Measurements from ENCODE around the gene SFR1. TPM values are rescaled to one million over a fixed set of nuclear protein-coding genes. Genes with fewer than 3 reads are reported as not detected.

SFR1 gene
- total and polyA plus RNA-seq, 7 donors: 3.5 to 9.6 (median 4.1) TPM

DNA sequence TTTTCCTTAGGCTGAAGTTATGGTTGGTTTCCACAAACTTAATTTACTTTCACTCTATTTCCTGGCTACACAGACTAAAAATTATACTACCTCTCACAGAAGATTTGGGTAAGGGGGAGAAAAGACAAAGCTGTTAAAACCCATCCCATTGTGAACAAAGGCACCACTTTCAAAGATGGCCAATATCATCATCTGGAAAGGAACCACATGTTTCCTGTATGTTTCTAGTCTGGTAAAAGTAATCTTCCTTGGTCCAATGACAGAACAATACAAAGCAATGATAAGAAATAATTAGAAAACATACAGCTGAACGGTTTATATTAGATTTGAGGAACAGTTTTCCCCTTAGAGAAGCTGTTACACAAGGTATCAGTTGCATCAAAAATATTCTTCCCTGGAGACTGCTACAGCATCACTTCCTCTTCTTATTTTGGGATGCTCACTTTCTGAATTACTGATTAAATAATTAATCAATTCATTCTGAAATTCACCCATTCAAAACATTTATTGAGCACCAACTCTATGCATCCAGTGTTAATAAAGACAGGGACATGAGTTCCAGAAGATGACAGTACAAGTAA, 8.5 kb upstream of the SFR1 start:
- Histone ChIP-seq H3K27me3 (ENCODE audit: insufficient read depth in 3 of 3, low read length in 2 of 3) (no peaks in the 10 kb centered on the region), H3K36me3 (ENCODE audit: insufficient read depth in 1 of 2, low read depth in 1 of 2) (no peaks in the 10 kb centered on the region), H3K4me1 (no peaks in the 10 kb centered on the region), H3K27ac (no peak overlapping the region), H3K4me3 (no peak overlapping the region), H3K9me3 (no peaks in the 10 kb centered on the region)
- intact Hi-C loops (cut with DNase I): no loop called here
- no peak for ATAC-seq
- 51 to 63% (median 62%) methylated on average over 1 of the region's 1 CpG for WGBS, 3 donors
- TF ChIP-seq, protein P1, sequence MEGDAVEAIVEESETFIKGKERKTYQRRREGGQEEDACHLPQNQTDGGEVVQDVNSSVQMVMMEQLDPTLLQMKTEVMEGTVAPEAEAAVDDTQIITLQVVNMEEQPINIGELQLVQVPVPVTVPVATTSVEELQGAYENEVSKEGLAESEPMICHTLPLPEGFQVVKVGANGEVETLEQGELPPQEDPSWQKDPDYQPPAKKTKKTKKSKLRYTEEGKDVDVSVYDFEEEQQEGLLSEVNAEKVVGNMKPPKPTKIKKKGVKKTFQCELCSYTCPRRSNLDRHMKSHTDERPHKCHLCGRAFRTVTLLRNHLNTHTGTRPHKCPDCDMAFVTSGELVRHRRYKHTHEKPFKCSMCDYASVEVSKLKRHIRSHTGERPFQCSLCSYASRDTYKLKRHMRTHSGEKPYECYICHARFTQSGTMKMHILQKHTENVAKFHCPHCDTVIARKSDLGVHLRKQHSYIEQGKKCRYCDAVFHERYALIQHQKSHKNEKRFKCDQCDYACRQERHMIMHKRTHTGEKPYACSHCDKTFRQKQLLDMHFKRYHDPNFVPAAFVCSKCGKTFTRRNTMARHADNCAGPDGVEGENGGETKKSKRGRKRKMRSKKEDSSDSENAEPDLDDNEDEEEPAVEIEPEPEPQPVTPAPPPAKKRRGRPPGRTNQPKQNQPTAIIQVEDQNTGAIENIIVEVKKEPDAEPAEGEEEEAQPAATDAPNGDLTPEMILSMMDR (IDR thresholded peaks at IDR 0.05): no peak
- DNase-seq: no peak

DNA sequence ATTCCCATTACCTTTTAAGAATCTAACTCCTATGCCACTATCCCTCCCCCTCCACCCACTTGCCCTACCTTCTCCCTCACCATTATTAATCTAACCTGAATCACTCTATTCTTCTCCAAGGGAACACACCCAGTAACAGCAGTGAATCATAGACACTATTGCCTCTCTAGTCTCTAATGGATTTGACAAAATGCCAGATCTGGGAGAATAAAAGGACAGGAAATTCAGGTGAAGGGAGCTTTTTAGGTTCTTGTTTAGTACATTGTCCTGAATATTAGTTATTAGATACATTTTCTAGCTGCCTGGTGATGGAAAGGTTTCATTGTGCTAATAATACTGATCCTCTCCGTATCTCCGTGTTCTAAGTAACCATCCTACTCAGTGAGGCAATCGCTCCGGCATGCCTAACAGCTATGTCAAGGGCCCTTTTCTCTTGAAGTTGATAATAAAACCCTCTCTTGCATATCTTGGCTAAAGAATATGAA, 4.1 kb upstream of the SFR1 start:
- intact Hi-C loops (cut with DNase I): loop anchor here in 1 of 2 donors (5.0 kb wide), 1 partner anchor 226 kb away; no protein-coding TSS in a partner anchor
- H3K9me3 ChIP-seq: no peaks in the 10 kb centered on the region
- ATAC-seq: no peak

DNA sequence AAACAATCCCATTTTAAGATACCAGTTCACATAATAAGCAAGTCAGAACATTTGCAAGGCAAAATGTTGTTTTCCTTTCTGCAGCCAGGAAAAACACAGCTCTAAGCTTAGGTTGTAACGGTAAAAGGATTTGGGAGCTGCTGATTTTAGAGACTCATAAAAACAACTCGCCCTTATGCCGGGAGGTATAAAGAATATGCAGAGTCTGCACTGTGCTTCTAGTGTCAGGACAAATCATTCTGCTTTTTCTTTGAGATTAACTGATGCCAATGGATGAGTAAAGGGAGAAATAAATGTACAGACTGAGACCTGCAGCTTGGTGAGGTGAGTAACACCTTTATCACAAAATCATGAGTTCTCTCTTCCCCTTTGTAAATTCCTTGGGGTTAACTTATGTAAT, 2.0 kb upstream of the SFR1 start:
- H3K9me3 ChIP-seq: no peaks in the 10 kb centered on the region
- WGBS, 3 donors: 65 to 71% (median 69%) methylated on average over 3 of the region's 3 CpGs
- H3K4me1 ChIP-seq: peaks cover 12% of the 10 kb centered on the region
- peak overlapping the region; percentile 98 for H3K27ac ChIP-seq
- no peaks in the 10 kb centered on the region for H3K27me3 ChIP-seq (ENCODE audit: insufficient read depth in 3 of 3, low read length in 2 of 3)
- no peak overlapping the region for H3K4me3 ChIP-seq
- intact Hi-C loops (cut with DNase I): loop anchor here (5.0 to 10.0 kb wide), 6 partner anchors 93 to 235 kb away; partner anchors contain the start of genes GSTO1 (in 1 of the 2) and SLK (in 1 of the 2)
- DNase-seq (no peak), ATAC-seq (no peak)
- TF ChIP-seq, protein P1 (IDR thresholded peaks at IDR 0.05): no peak
- no peaks in the 10 kb centered on the region for H3K36me3 ChIP-seq (ENCODE audit: insufficient read depth in 1 of 2, low read depth in 1 of 2)

More for the DNA sequence above, 4.1 kb upstream of the SFR1 start:
- Histone ChIP-seq H3K27ac (no peak overlapping the region), H3K27me3 (ENCODE audit: insufficient read depth in 3 of 3, low read length in 2 of 3) (no peaks in the 10 kb centered on the region), H3K4me1 (peaks cover 11% of the 10 kb centered on the region), H3K4me3 (no peak overlapping the region), H3K36me3 (ENCODE audit: insufficient read depth in 1 of 2, low read depth in 1 of 2) (no peaks in the 10 kb centered on the region)
- TF ChIP-seq, protein P1 (IDR thresholded peaks at IDR 0.05): no peak
- WGBS, 3 donors: 87 to 91% (median 88%) methylated on average over 4 of the region's 4 CpGs
- DNase-seq: no peak

DNA sequence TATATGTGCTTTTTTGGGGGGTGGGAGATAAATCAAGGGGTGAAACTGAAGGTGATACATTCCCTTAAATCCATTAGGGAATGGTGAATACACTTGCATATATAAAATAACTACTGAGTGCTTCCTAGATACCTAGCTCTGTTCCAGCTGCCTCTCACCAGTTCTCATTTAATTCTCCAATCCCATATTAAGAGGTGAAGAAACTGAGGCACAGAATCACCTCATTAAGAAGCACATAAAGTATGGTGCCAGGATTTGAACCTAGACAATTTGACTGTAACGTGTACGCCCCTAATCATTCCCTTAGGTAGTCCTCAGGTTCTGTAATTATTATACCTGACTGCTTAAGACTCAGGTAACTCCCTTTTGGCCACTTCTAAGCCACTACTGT, 1.5 kb upstream of the SFR1 start:
- WGBS, 3 donors: 37 to 46% (median 43%) methylated on average over 2 of the region's 2 CpGs
- DNase-seq: no peak
- intact Hi-C loops (cut with DNase I): loop anchor here (5.0 to 10.0 kb wide), 5 partner anchors 93 to 236 kb away; partner anchors contain the start of genes GSTO1 (in 1 of the 2) and SLK (in 1 of the 2)
- Histone ChIP-seq H3K27me3 (ENCODE audit: insufficient read depth in 3 of 3, low read length in 2 of 3) (no peaks in the 10 kb centered on the region), H3K4me1 (peaks cover 12% of the 10 kb centered on the region), H3K36me3 (ENCODE audit: insufficient read depth in 1 of 2, low read depth in 1 of 2) (peaks cover 0 to 3% of the 10 kb centered on the region in 2 donors), H3K9me3 (no peaks in the 10 kb centered on the region), H3K27ac (peak overlapping the region; percentile 98), H3K4me3 (peak overlapping the region; percentile 85)
- TF ChIP-seq, protein P1 (IDR thresholded peaks at IDR 0.05): no peak
- ATAC-seq: no peak
